Small intestine (tissue), 7 donors: ENCODE results near the gene SCN5A. TPM values are rescaled to one million over a fixed set of nuclear protein-coding genes. Genes with fewer than 3 reads are reported as not detected.

Source experiments
- DNase-seq, 2 donors: peaks; one replicate each; pipeline versions ENCODE4 v3.0.0 to v3.0.0-alpha.2; 2013
- FAIRE-seq: peaks from 2 replicates; lab custom pipeline; 2012; peaks lifted over from hg19 to GRCh38; lab: Jason Lieb, UNC
- H3K27ac ChIP-seq, 3 donors: one replicate each; pipeline ENCODE4 v1.5.1; 2013; ENCODE audit warnings: low read length in 2 of 3, mild to moderate bottlenecking in 2 of 3, control low read depth in 1 of 3, inconsistent platforms in 1 of 3, low read depth in 1 of 3, moderate library complexity in 1 of 3
- H3K27me3 ChIP-seq, 3 donors: one replicate each; pipeline ENCODE4 v1.6.1; 2013; ENCODE audit warnings: low read length in 3 of 3, inconsistent platforms in 1 of 3; ENCODE audit not compliant: control insufficient read depth in 3 of 3, insufficient read depth in 3 of 3
- H3K36me3 ChIP-seq, 3 donors: one replicate each; pipeline ENCODE4 v1.6.1; 2013; ENCODE audit warnings: low read length in 3 of 3, inconsistent platforms in 1 of 3, low read depth in 1 of 3, mild to moderate bottlenecking in 1 of 3, moderate library complexity in 1 of 3; ENCODE audit not compliant: control insufficient read depth in 3 of 3, insufficient read depth in 2 of 3
- H3K4me1 ChIP-seq, 3 donors: one replicate each; pipeline ENCODE4 v1.6.1; 2013; ENCODE audit warnings: low read length in 2 of 3, inconsistent platforms in 1 of 3, low read depth in 1 of 3, mild to moderate bottlenecking in 1 of 3, moderate library complexity in 1 of 3; ENCODE audit not compliant: control insufficient read depth in 3 of 3, insufficient read depth in 2 of 3
- H3K4me3 ChIP-seq, 3 donors: one replicate each; pipeline ENCODE4 v1.5.1; 2013; ENCODE audit warnings: low read length in 3 of 3, control low read depth in 1 of 3, inconsistent platforms in 1 of 3, low read depth in 1 of 3, mild to moderate bottlenecking in 1 of 3, moderate library complexity in 1 of 3
- H3K9me3 ChIP-seq, 2 donors: one replicate each; pipeline ENCODE4 v1.6.1; 2013; ENCODE audit warnings: low read depth in 1 of 2, low read length in 1 of 2; ENCODE audit not compliant: control insufficient read depth in 2 of 2, insufficient read depth in 1 of 2
- WGBS, 3 donors: extraction: QIAGEN DNeasy Blood & Tissue Kit; methylation state at CpG; one replicate each; pipeline ENCODE4 v1.1.7; 2013; 5-methylcytosine and 5-hydroxymethylcytosine counted together
- polyA plus RNA-seq, 4 donors: library from polyadenylated mRNA; stranded (reverse) in 3 of 4; unstranded in 1 of 4; fragments of 200-250 nt in 3 of 4; fragments of 120-200 nt in 1 of 4; gene quantifications; one replicate each; pipeline versions ENCODE4 v1.2.1 to v1.2.3, GENCODE V29; 2013
- donor health status: healthy with polysubstance abuse.
- donor health status: control.
- donor health status: control.
- donor health status: Bipolar disorder and iron deficiency.
- donor health status: healthy.

The SCN5A gene
- polyA plus RNA-seq, 4 donors = 0.27 to 0.75 (median 0.68) TPM; not detected in 1

- H3K9me3 ChIP-seq = no peaks in the 10 kb centered on the region
- no peak for DNase-seq
- WGBS, 3 donors = 79 to 89% (median 81%) methylated on average over 5 of the region's 5 CpGs
- H3K27ac ChIP-seq = no peak overlapping the region
- H3K36me3 ChIP-seq = no peaks in the 10 kb centered on the region
- no peak overlapping the region for H3K4me3 ChIP-seq
- H3K4me1 ChIP-seq = no peaks in the 10 kb centered on the region
- FAIRE-seq = no peak
- H3K27me3 ChIP-seq = no peaks in the 10 kb centered on the region
Measured at GRCh38 chr3:38608961-38609360, 40.5 kb downstream of the SCN5A start.

- DNase-seq (no peak), FAIRE-seq (no peak)
- 77 to 80% (median 78%) methylated on average over 13 of the region's 13 CpGs for WGBS, 3 donors
- no peak overlapping the region for H3K27ac ChIP-seq
- H3K4me3 ChIP-seq = no peak overlapping the region
- no peaks in the 10 kb centered on the region for H3K36me3 ChIP-seq
- H3K4me1 ChIP-seq = no peaks in the 10 kb centered on the region
- no peaks in the 10 kb centered on the region for H3K9me3 ChIP-seq
- H3K27me3 ChIP-seq = no peaks in the 10 kb centered on the region
Measured at GRCh38 chr3:38608086-38608775, 41.3 kb downstream of the SCN5A start.

- Histone ChIP-seq H3K4me1 (no peaks in the 10 kb centered on the region), H3K4me3 (no peak overlapping the region), H3K27me3 (no peaks in the 10 kb centered on the region), H3K9me3 (no peaks in the 10 kb centered on the region), H3K36me3 (no peaks in the 10 kb centered on the region), H3K27ac (no peak overlapping the region)
- no peak for DNase-seq
- no peak for FAIRE-seq
- WGBS, 3 donors = 82 to 92% (median 89%) methylated on average over 11 of the region's 11 CpGs
Measured at GRCh38 chr3:38606561-38606960, 42.9 kb downstream of the SCN5A start.

- DNase-seq (no peak), FAIRE-seq (no peak)
- Histone ChIP-seq H3K36me3 (no peaks in the 10 kb centered on the region), H3K4me1 (no peaks in the 10 kb centered on the region), H3K27me3 (no peaks in the 10 kb centered on the region), H3K9me3 (no peaks in the 10 kb centered on the region), H3K27ac (no peak overlapping the region), H3K4me3 (no peak overlapping the region)
- WGBS, 3 donors = 93 to 94% (median 93%) methylated on average over 7 of the region's 7 CpGs
Measured at GRCh38 chr3:38605981-38606380, 43.5 kb downstream of the SCN5A start.

- H3K27me3 ChIP-seq = no peaks in the 10 kb centered on the region
- H3K36me3 ChIP-seq = no peaks in the 10 kb centered on the region
- H3K4me3 ChIP-seq = no peak overlapping the region
- H3K27ac ChIP-seq = no peak overlapping the region
- FAIRE-seq = no peak
- no peaks in the 10 kb centered on the region for H3K9me3 ChIP-seq
- no peak for DNase-seq
- no peaks in the 10 kb centered on the region for H3K4me1 ChIP-seq
- WGBS, 3 donors = 79 to 91% (median 87%) methylated on average over 6 of the region's 6 CpGs
Measured at GRCh38 chr3:38604246-38604645, 45.2 kb downstream of the SCN5A start.

- Histone ChIP-seq H3K9me3 (no peaks in the 10 kb centered on the region), H3K27me3 (no peaks in the 10 kb centered on the region), H3K36me3 (no peaks in the 10 kb centered on the region), H3K4me1 (no peaks in the 10 kb centered on the region), H3K27ac (no peak overlapping the region), H3K4me3 (no peak overlapping the region)
- 81 to 89% (median 82%) methylated on average over 16 of the region's 16 CpGs for WGBS, 3 donors
- DNase-seq (no peak), FAIRE-seq (no peak)
Measured at GRCh38 chr3:38603731-38604131, 45.8 kb downstream of the SCN5A start.

- FAIRE-seq (no peak), DNase-seq (no peak)
- WGBS, 3 donors = 72 to 84% (median 79%) methylated on average over 7 of the region's 7 CpGs
- H3K36me3 ChIP-seq = no peaks in the 10 kb centered on the region
- no peak overlapping the region for H3K27ac ChIP-seq
- H3K27me3 ChIP-seq = no peaks in the 10 kb centered on the region
- no peak overlapping the region for H3K4me3 ChIP-seq
- no peaks in the 10 kb centered on the region for H3K4me1 ChIP-seq
- H3K9me3 ChIP-seq = no peaks in the 10 kb centered on the region
Measured at GRCh38 chr3:38602576-38603250, 46.8 kb downstream of the SCN5A start.

GRCh38 chr3:38601956-38602550, 47.4 kb downstream of the SCN5A start:
- Histone ChIP-seq H3K27ac (no peak overlapping the region), H3K4me3 (no peak overlapping the region), H3K36me3 (no peaks in the 10 kb centered on the region), H3K4me1 (no peaks in the 10 kb centered on the region), H3K27me3 (no peaks in the 10 kb centered on the region), H3K9me3 (no peaks in the 10 kb centered on the region)
- FAIRE-seq (no peak), DNase-seq (no peak)
- 86 to 91% (median 91%) methylated on average over 3 of the region's 3 CpGs for WGBS, 3 donors
